Gastrocnemius medialis (tissue), 4 donors: Measurements from ENCODE around the gene SH3GL1.

ENCODE experiments used
- CTCF ChIP-seq, 5 experiments: fragments of 450-650 bp in 3 of 5; fragments of 200-600 bp in 2 of 5; sonication (generic) in 2 of 5; IDR thresholded peaks in 4 of 5; conservative IDR thresholded peaks in 1 of 5; 1 replicate in 4 of 5; 2 replicates in 1 of 5; pipeline ENCODE4 v1.5.1; 2016 to 2019; ENCODE audit warnings: antibody characterized with exemption in 5 of 5, mild to moderate bottlenecking in 3 of 5, moderate library complexity in 3 of 5
- POLR2A ChIP-seq, 2 donors: fragments of 450-650 bp; IDR thresholded peaks; one replicate each; pipeline ENCODE4 v1.6.1; 2017; ENCODE audit warnings: antibody characterized with exemption in 2 of 2, mild to moderate bottlenecking in 2 of 2, moderate library complexity in 2 of 2

GRCh38 chr19:4429256-4429655, 28.9 kb upstream of the SH3GL1 start:
- TF ChIP-seq CTCF (IDR thresholded peaks at IDR 0.05 in 4 of 5, conservative IDR thresholded peaks at IDR 0.05 in 1 of 5) = no peak
- no peak for TF ChIP-seq POLR2A (IDR thresholded peaks at IDR 0.05)
